Activated gamma-delta T cell treated with Interleukin-2 at 50 U/mL for 16 hours (primary cell): ENCODE measurements around the gene DIS3L2.
"Not testable (repeated sequence)": the region's sequence is repeated elsewhere in the genome, so short reads cannot be mapped to it uniquely, and the experiment has no call there.

Experiments used
- DNase-seq: peaks from one replicate; pipeline ENCODE4 v3.0.0-alpha.2; 2020

Gene DIS3L2

GRCh38 chr2:232126301-232127099 is 165.0 kb downstream of the DIS3L2 start:
- no peak for DNase-seq

GRCh38 chr2:232129483-232129882 is 168.0 kb downstream of the DIS3L2 start:
- DNase-seq: no peak

- DNase-seq: no peak
These were observed 170.7 kb downstream of the DIS3L2 start for GRCh38 chr2:232132181-232132580.

- no peak for DNase-seq
These were observed 171.6 kb downstream of the DIS3L2 start for GRCh38 chr2:232133078-232133477.

GRCh38 chr2:232134939-232135338 is 173.4 kb downstream of the DIS3L2 start:
- DNase-seq: no peak

- no peak for DNase-seq
These were observed 176.0 kb downstream of the DIS3L2 start for GRCh38 chr2:232137356-232138147.

- no peak for DNase-seq
These were observed 176.9 kb downstream of the DIS3L2 start for GRCh38 chr2:232138441-232138840.

- no peak for DNase-seq
These were observed 177.7 kb downstream of the DIS3L2 start for GRCh38 chr2:232139171-232139594.

GRCh38 chr2:232139786-232140562 is 178.5 kb downstream of the DIS3L2 start:
- DNase-seq: no peak

GRCh38 chr2:232141591-232141990 is 180.1 kb downstream of the DIS3L2 start:
- no peak for DNase-seq

GRCh38 chr2:232142049-232142448 is 180.5 kb downstream of the DIS3L2 start:
- DNase-seq: no peak

GRCh38 chr2:232142502-232142901 is 181.0 kb downstream of the DIS3L2 start:
- DNase-seq: no peak

GRCh38 chr2:232146294-232146693 is 184.8 kb downstream of the DIS3L2 start:
- DNase-seq: no peak

GRCh38 chr2:232147440-232148077 is 186.0 kb downstream of the DIS3L2 start:
- no peak for DNase-seq

GRCh38 chr2:232162187-232162586 is 200.7 kb downstream of the DIS3L2 start:
- no peak for DNase-seq

GRCh38 chr2:232170396-232170795 is 208.9 kb downstream of the DIS3L2 start:
- no peak for DNase-seq

GRCh38 chr2:232174662-232175061 is 213.1 kb downstream of the DIS3L2 start:
- DNase-seq: no peak

- DNase-seq: not testable (repeated sequence)
These were observed 215.1 kb downstream of the DIS3L2 start for GRCh38 chr2:232176587-232176986.

GRCh38 chr2:232183279-232183678 is 221.8 kb downstream of the DIS3L2 start:
- no peak for DNase-seq

GRCh38 chr2:232184346-232184745 is 222.8 kb downstream of the DIS3L2 start:
- no peak for DNase-seq

- DNase-seq: no peak
These were observed 229.3 kb downstream of the DIS3L2 start for GRCh38 chr2:232190796-232191195.

GRCh38 chr2:232195487-232195886 is 234.0 kb downstream of the DIS3L2 start:
- no peak for DNase-seq

- DNase-seq: no peak
These were observed 235.3 kb downstream of the DIS3L2 start for GRCh38 chr2:232196802-232197201.
